ENCODE data around the gene CCDC92.

DNA sequence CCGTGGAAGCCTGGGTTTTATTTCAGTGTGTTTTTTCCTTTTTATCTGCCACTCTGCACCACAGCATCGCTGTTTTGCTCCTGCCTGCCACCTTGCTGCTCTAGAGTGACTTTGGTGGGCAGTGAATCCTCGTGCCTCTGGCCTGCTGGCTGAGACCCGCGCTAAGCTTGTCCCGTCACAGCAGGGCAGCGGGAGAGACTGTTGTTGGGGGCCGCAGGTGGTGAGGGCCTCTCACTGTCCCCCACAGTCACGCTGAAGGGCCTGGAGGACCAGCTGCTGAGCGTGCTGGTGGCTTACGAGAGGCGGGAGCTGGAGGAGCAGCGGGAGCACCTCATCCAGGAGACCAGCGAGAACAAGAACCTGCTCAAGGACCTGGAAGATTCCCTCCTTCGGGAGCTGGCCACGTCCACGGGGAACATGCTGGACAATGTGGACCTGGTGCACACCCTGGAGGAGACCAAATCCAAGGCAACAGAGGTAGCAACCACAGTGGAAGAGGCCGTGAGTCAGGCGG lies 55.2 kb downstream of the CCDC92 start:
- TF ChIP-seq, protein P1, sequence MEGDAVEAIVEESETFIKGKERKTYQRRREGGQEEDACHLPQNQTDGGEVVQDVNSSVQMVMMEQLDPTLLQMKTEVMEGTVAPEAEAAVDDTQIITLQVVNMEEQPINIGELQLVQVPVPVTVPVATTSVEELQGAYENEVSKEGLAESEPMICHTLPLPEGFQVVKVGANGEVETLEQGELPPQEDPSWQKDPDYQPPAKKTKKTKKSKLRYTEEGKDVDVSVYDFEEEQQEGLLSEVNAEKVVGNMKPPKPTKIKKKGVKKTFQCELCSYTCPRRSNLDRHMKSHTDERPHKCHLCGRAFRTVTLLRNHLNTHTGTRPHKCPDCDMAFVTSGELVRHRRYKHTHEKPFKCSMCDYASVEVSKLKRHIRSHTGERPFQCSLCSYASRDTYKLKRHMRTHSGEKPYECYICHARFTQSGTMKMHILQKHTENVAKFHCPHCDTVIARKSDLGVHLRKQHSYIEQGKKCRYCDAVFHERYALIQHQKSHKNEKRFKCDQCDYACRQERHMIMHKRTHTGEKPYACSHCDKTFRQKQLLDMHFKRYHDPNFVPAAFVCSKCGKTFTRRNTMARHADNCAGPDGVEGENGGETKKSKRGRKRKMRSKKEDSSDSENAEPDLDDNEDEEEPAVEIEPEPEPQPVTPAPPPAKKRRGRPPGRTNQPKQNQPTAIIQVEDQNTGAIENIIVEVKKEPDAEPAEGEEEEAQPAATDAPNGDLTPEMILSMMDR (IDR thresholded peaks at IDR 0.05): no peak
- no peak for TF ChIP-seq POLR2A (IDR thresholded peaks at IDR 0.05)

Data from body of pancreas (tissue), 4 donors.